Left ventricle myocardium superior (tissue), 1 donor: ENCODE measurements around the gene IRAK2. TPM values are rescaled to one million over a fixed set of nuclear protein-coding genes. Genes with fewer than 3 reads are reported as not detected.
A peak's percentile ranks its signal among the peaks of the same experiment; 100 is the strongest.

Experiments
- ATAC-seq: fragments of 200-7000 bp; cut with Tn5 transposase; one replicate; pipeline ENCODE4 v1.9.1; 2020; ENCODE audit warnings: mild to moderate bottlenecking, moderate library complexity
- DNase-seq: peaks from one replicate; pipeline ENCODE4 v3.0.0-alpha.2; 2020
- intact Hi-C: fragments of 100-400 bp; cut with micrococcal nuclease; formaldehyde crosslinking; loops from one replicate; pipeline ENCODE4 v1.11.0; 2022
- total RNA-seq: library from RNA; stranded (reverse); fragmentation: NEBNext Ultra II Directional; extraction: Animal tissue kit (Norgen Biotek cat#: 25700); gene quantifications from one replicate; pipeline ENCODE4 v1.2.1, GENCODE V29; 2021
- donor health status: DM: no; HTN: yes; CAD: no; lungs with severe emphysema.

Gene IRAK2
- total RNA-seq, 1 donor from 2014 or later = 1.3 TPM

GRCh38 chr3:10185804-10186762 lies 21.4 kb downstream of the IRAK2 start:
- intact Hi-C loops = no loop called here
- ATAC-seq (peak; percentile 18), DNase-seq (peak; percentile 2)

- no peak for ATAC-seq
- intact Hi-C loops = no loop called here
- DNase-seq = no peak
Observed at GRCh38 chr3:10187290-10187876, 22.7 kb downstream of the IRAK2 start.

- DNase-seq (peak; percentile 9), ATAC-seq (no peak)
- intact Hi-C loops = no loop called here
Observed at GRCh38 chr3:10187944-10188343, 23.2 kb downstream of the IRAK2 start.

GRCh38 chr3:10188804-10189556 lies 24.3 kb downstream of the IRAK2 start:
- ATAC-seq (no peak), DNase-seq (no peak)
- intact Hi-C loops = no loop called here

- intact Hi-C loops = no loop called here
- DNase-seq (peak; percentile 91), ATAC-seq (peak; percentile 62)
Observed at GRCh38 chr3:10189557-10190354, 25.0 kb downstream of the IRAK2 start.

GRCh38 chr3:10192953-10193691 lies 28.4 kb downstream of the IRAK2 start:
- DNase-seq = no peak
- intact Hi-C loops = no loop called here
- ATAC-seq = no peak

- ATAC-seq = peak; percentile 8
- DNase-seq = no peak
- intact Hi-C loops = no loop called here
Observed at GRCh38 chr3:10193692-10194327, 29.1 kb downstream of the IRAK2 start.

- DNase-seq (no peak), ATAC-seq (peak; percentile 58)
- intact Hi-C loops = no loop called here
Observed at GRCh38 chr3:10194328-10195071, 29.8 kb downstream of the IRAK2 start.

GRCh38 chr3:10195366-10196089 lies 30.8 kb downstream of the IRAK2 start:
- intact Hi-C loops = no loop called here
- DNase-seq = no peak
- no peak for ATAC-seq

GRCh38 chr3:10196389-10197052 lies 31.8 kb downstream of the IRAK2 start:
- DNase-seq (peak; percentile 70), ATAC-seq (no peak)
- intact Hi-C loops = no loop called here

- no peak for DNase-seq
- no peak for ATAC-seq
- intact Hi-C loops = no loop called here
Observed at GRCh38 chr3:10198226-10198625, 33.5 kb downstream of the IRAK2 start.

GRCh38 chr3:10198761-10199649 lies 34.3 kb downstream of the IRAK2 start:
- intact Hi-C loops = no loop called here
- DNase-seq (no peak), ATAC-seq (peak; percentile 30)

GRCh38 chr3:10204921-10205320 lies 40.2 kb downstream of the IRAK2 start:
- intact Hi-C loops = no loop called here
- no peak for ATAC-seq

GRCh38 chr3:10205451-10206165 lies 40.9 kb downstream of the IRAK2 start:
- DNase-seq (no peak), ATAC-seq (no peak)
- intact Hi-C loops = no loop called here

More at GRCh38 chr3:10204921-10205320, 40.2 kb downstream of the IRAK2 start:
- DNase-seq = no peak

- no peak for DNase-seq
- intact Hi-C loops = no loop called here
- ATAC-seq = no peak
Observed at GRCh38 chr3:10206166-10206511, 41.4 kb downstream of the IRAK2 start.
